Measurements from ENCODE around the gene COL5A3. TPM values are rescaled to one million over a fixed set of nuclear protein-coding genes. Genes with fewer than 3 reads are reported as not detected.

Gene COL5A3
- total RNA-seq, 1 experiment from 2014 or later: not detected

DNA sequence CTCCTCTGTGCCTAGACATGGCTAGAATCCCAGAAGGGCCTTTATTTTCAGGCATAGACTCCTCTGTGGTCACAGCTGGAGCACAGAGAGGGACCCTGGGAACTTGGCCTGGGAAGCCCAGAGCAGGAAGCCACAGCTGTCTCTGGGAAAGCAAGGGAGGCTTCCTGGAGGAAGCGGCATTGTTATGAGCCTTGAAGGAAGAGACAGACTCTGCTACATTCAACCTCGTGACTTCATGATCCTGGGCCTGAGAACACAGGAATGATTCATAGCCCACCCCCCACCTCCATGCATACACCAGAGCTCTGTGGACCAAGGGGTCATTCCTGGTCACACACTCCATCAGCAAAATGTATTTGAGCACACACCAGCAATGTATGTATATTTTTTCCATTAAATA is 11.6 kb upstream of the COL5A3 start:
- no peak overlapping the region for H3K4me3 Mint-ChIP-seq (ENCODE audit: unreplicated experiment)
- no peaks in the 10 kb centered on the region for H3K36me3 ChIP-seq (ENCODE audit: control insufficient read depth, insufficient read depth, low read length)
- H3K9me3 Mint-ChIP-seq (ENCODE audit: unreplicated experiment): no peaks in the 10 kb centered on the region
- H3K27me3 Mint-ChIP-seq (ENCODE audit: insufficient read depth, unreplicated experiment): peaks cover 15% of the 10 kb centered on the region
- DNase-seq: no peak
- no peak overlapping the region for H3K4me3 ChIP-seq (ENCODE audit: low read depth, low read length)
- TF ChIP-seq, protein P1, sequence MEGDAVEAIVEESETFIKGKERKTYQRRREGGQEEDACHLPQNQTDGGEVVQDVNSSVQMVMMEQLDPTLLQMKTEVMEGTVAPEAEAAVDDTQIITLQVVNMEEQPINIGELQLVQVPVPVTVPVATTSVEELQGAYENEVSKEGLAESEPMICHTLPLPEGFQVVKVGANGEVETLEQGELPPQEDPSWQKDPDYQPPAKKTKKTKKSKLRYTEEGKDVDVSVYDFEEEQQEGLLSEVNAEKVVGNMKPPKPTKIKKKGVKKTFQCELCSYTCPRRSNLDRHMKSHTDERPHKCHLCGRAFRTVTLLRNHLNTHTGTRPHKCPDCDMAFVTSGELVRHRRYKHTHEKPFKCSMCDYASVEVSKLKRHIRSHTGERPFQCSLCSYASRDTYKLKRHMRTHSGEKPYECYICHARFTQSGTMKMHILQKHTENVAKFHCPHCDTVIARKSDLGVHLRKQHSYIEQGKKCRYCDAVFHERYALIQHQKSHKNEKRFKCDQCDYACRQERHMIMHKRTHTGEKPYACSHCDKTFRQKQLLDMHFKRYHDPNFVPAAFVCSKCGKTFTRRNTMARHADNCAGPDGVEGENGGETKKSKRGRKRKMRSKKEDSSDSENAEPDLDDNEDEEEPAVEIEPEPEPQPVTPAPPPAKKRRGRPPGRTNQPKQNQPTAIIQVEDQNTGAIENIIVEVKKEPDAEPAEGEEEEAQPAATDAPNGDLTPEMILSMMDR (IDR thresholded peaks at IDR 0.05; ENCODE audit: insufficient read depth in 1 of 2, low read depth in 1 of 2, low read length in 1 of 2, severe bottlenecking in 1 of 2, unreplicated experiment in 1 of 2): no peak
- no TSS peak for BruUV-seq (replicated peaks)
- CTCF ChIA-PET: no interaction called here
- no peak overlapping the region for H3K27ac Mint-ChIP-seq (ENCODE audit: unreplicated experiment)
- POLR2A ChIA-PET: no interaction called here
- H3K4me1 ChIP-seq: no peaks in the 10 kb centered on the region
- H3K36me3 Mint-ChIP-seq (ENCODE audit: insufficient read depth, unreplicated experiment): peaks cover 3% of the 10 kb centered on the region
- H3K4me1 Mint-ChIP-seq (ENCODE audit: low read depth, unreplicated experiment): no peaks in the 10 kb centered on the region
- no peaks in the 10 kb centered on the region for H3K27me3 ChIP-seq (replicated peaks; ENCODE audit: control insufficient read depth, insufficient read depth, low read length)
- H3K9me3 ChIP-seq: no peaks in the 10 kb centered on the region
- intact Hi-C loops (cut with micrococcal nuclease; ENCODE audit: unreplicated experiment): no loop called here

DNA sequence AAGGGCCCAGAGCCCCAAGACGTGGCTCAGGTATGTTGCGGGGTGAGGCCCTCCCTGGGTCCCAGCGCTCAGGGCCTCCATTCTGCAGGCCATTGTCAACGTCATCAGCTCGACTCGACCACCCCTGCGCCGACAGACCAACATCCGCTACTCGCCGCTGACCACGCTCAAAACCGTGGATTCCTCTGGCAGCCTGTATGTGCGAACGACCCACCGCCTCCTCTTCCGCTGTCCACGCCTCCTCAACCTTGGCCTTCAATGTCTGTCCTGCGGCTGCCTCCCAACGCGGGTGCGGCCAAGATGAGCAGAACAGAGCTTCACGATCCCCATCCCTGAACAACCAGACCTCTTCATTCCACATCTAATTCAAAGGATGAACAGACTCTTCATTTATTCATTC is 11.1 kb upstream of the COL5A3 start:
- no peaks in the 10 kb centered on the region for H3K36me3 ChIP-seq (ENCODE audit: control insufficient read depth, insufficient read depth, low read length)
- no peaks in the 10 kb centered on the region for H3K27me3 ChIP-seq (replicated peaks; ENCODE audit: control insufficient read depth, insufficient read depth, low read length)
- no peaks in the 10 kb centered on the region for H3K9me3 ChIP-seq
- no peaks in the 10 kb centered on the region for H3K4me1 ChIP-seq
- CTCF ChIA-PET: no interaction called here
- no peak overlapping the region for H3K4me3 ChIP-seq (ENCODE audit: low read depth, low read length)
- H3K4me3 Mint-ChIP-seq (ENCODE audit: unreplicated experiment): no peak overlapping the region
- no peak overlapping the region for H3K27ac Mint-ChIP-seq (ENCODE audit: unreplicated experiment)
- H3K4me1 Mint-ChIP-seq (ENCODE audit: low read depth, unreplicated experiment): no peaks in the 10 kb centered on the region
- DNase-seq: no peak
- POLR2A ChIA-PET: no interaction called here
- H3K27me3 Mint-ChIP-seq (ENCODE audit: insufficient read depth, unreplicated experiment): peaks cover 11% of the 10 kb centered on the region
- intact Hi-C loops (cut with micrococcal nuclease; ENCODE audit: unreplicated experiment): no loop called here
- TF ChIP-seq, protein P1 (IDR thresholded peaks at IDR 0.05; ENCODE audit: insufficient read depth in 1 of 2, low read depth in 1 of 2, low read length in 1 of 2, severe bottlenecking in 1 of 2, unreplicated experiment in 1 of 2): no peak
- no TSS peak for BruUV-seq (replicated peaks)
- no peaks in the 10 kb centered on the region for H3K36me3 Mint-ChIP-seq (ENCODE audit: insufficient read depth, unreplicated experiment)
- H3K9me3 Mint-ChIP-seq (ENCODE audit: unreplicated experiment): no peaks in the 10 kb centered on the region

DNA sequence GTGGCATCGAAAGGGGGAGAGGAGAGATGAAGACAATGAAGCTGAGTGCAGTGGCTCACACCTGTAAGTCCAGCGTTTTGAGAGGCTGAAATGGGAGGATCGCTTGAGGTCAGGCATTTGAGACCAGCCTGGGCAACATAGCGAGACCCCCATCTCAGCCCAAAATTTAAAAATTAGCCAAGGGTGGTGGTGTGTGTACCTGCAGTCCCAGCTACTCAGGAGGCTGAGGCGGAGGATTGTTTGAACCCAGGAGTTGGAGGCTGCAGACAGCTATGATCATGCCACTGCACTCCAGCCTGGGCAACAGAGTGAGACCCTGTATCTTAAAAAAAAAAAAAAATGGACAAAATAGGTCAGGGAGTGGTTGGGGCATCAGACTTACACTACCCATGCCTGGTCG is 10.5 kb upstream of the COL5A3 start:
- BruUV-seq (replicated peaks): no TSS peak
- H3K9me3 Mint-ChIP-seq (ENCODE audit: unreplicated experiment): no peaks in the 10 kb centered on the region
- Histone ChIP-seq H3K4me1 (no peaks in the 10 kb centered on the region), H3K36me3 (ENCODE audit: control insufficient read depth, insufficient read depth, low read length) (no peaks in the 10 kb centered on the region), H3K27me3 (replicated peaks; ENCODE audit: control insufficient read depth, insufficient read depth, low read length) (no peaks in the 10 kb centered on the region), H3K4me3 (ENCODE audit: low read depth, low read length) (no peak overlapping the region), H3K9me3 (no peaks in the 10 kb centered on the region)
- TF ChIP-seq, protein P1 (IDR thresholded peaks at IDR 0.05; ENCODE audit: insufficient read depth in 1 of 2, low read depth in 1 of 2, low read length in 1 of 2, severe bottlenecking in 1 of 2, unreplicated experiment in 1 of 2): no peak
- intact Hi-C loops (cut with micrococcal nuclease; ENCODE audit: unreplicated experiment): no loop called here
- H3K27me3 Mint-ChIP-seq (ENCODE audit: insufficient read depth, unreplicated experiment): peaks cover 7% of the 10 kb centered on the region
- CTCF ChIA-PET: interaction anchor here (0.6 kb wide), 1 partner anchor 212 kb away, joined by 4 read pairs; no protein-coding TSS in a partner anchor
- no peaks in the 10 kb centered on the region for H3K4me1 Mint-ChIP-seq (ENCODE audit: low read depth, unreplicated experiment)
- POLR2A ChIA-PET: no interaction called here
- no peaks in the 10 kb centered on the region for H3K36me3 Mint-ChIP-seq (ENCODE audit: insufficient read depth, unreplicated experiment)
- no peak for DNase-seq
- H3K27ac Mint-ChIP-seq (ENCODE audit: unreplicated experiment): no peak overlapping the region
- H3K4me3 Mint-ChIP-seq (ENCODE audit: unreplicated experiment): no peak overlapping the region

Data from Caco-2 (cell line).